ENCODE results near the gene SFXN5.

The SFXN5 gene

DNA sequence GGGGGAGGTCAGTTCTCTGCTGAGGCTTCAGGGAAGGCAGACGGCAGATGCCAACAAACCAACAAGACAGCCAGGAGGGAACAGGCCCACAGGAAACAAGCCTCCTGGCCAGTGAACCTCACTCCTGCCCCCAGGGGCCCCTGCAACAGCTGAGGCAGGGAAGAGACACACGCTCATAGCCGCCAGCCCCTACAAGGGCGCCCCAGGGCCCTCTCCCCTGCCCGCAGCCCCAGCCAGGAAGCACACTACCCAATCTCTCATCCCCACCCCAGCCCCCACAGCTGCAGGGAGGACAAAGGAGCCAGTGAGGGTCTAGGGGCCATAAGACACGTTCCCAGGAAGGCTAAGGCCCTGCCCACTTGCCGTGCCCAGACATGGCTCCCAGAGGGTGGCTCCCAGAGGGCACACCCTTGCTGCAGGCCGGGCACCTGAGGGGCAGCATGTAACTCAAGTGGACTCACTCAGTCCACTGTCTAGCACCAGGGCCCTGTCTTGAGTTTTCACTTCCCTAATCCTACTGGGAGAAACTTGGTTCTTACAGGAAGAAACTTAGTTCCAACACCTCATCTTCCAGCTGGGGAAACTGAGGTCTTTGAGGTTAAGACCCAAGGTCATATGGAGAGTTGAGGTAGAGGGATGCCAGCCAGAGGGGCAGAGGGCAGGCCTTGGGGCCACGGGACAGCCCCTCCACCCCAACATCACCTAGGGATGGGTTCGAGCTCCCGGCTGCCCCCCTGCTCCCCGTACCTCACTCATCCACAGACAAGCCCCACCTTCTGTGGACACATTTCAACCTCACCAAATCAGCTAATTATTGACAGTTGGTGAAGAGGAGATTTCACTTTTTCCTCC, 116.9 kb downstream of the SFXN5 start:
- Mint-ChIP-seq H3K27me3 (no peaks in the 10 kb centered on the region), H3K4me3 (peak overlapping the region; percentile 59), H3K4me1 (peaks cover 11% of the 10 kb centered on the region), H3K36me3 (ENCODE audit: low read depth) (no peaks in the 10 kb centered on the region), H3K27ac (no peak overlapping the region), H3K9me3 (no peaks in the 10 kb centered on the region)
- DNase-seq: no peak
- no peak for ATAC-seq

- no peak overlapping the region for H3K27ac Mint-ChIP-seq
- peak overlapping the region; percentile 59 for H3K4me3 Mint-ChIP-seq
- H3K9me3 Mint-ChIP-seq: no peaks in the 10 kb centered on the region
- H3K27me3 Mint-ChIP-seq: no peaks in the 10 kb centered on the region
- DNase-seq (peak; percentile 7), ATAC-seq (peak; percentile 55)
- H3K36me3 Mint-ChIP-seq (ENCODE audit: low read depth): no peaks in the 10 kb centered on the region
- H3K4me1 Mint-ChIP-seq: peaks cover 11% of the 10 kb centered on the region
Observed at GRCh38 chr2:72953976-72954375, 117.5 kb downstream of the SFXN5 start.

DNA sequence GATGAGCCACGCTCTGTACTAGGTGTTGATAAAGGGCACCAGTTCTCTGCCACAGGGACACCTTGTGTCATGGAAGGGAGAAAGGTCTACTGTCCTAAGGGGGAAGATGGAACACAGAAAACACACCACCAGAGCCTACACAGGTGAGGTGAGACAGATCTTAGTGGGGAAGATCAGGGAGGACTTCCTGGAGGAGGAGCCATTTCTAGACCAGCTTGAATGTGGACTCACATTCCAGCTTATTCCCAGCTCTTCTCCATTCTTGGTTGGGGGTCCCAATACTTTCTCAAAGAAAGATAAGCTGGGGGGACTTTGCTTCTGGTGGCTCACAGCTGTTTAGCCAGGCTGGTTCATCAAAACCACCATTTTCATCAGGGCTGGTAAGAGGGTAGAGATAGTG, 118.0 kb downstream of the SFXN5 start:
- ATAC-seq: no peak
- no peaks in the 10 kb centered on the region for H3K9me3 Mint-ChIP-seq
- H3K27ac Mint-ChIP-seq: no peak overlapping the region
- H3K4me3 Mint-ChIP-seq: no peak overlapping the region
- DNase-seq: no peak
- H3K27me3 Mint-ChIP-seq: no peaks in the 10 kb centered on the region
- H3K36me3 Mint-ChIP-seq (ENCODE audit: low read depth): no peaks in the 10 kb centered on the region
- H3K4me1 Mint-ChIP-seq: peaks cover 11% of the 10 kb centered on the region

GRCh38 chr2:72952961-72953360, 118.6 kb downstream of the SFXN5 start:
- no peaks in the 10 kb centered on the region for H3K27me3 Mint-ChIP-seq
- DNase-seq: no peak
- no peaks in the 10 kb centered on the region for H3K9me3 Mint-ChIP-seq
- H3K27ac Mint-ChIP-seq: no peak overlapping the region
- no peak for ATAC-seq
- H3K36me3 Mint-ChIP-seq (ENCODE audit: low read depth): no peaks in the 10 kb centered on the region
- H3K4me1 Mint-ChIP-seq: peaks cover 11% of the 10 kb centered on the region
- H3K4me3 Mint-ChIP-seq: no peak overlapping the region

DNA sequence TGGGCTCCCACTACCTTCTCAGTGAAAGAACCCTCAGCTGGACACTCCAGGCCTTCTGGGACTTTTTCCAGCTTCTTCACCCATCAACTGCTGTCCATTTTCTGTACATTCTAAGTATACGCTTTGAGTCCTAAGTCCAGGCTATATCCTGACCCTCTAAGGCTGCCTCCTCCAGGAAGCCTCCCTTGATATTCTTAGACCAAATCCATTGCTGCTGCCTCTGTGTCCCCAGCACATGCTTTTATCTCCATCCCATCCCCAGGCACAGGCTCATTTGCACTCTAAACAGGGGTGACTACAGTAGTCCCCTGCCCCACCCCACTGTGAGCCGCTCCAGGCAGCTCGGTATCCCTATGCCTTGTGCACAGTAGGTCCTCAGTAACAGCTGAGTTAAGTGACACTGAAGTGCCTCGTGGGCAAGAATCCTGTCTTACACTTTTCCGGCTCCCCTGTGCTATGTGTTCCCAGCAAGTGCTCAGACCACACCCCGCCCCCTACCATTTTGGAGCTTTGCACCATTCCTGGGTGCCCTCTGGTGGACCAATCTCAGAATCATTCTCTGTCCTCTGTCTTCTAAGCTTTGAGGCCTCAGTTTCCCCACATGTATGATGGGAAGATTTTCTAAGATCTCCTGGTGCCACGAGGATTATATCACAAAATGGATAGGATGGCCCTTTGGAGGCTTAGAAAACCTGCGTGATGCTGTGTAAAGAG, 119.2 kb downstream of the SFXN5 start:
- DNase-seq (no peak), ATAC-seq (no peak)
- Mint-ChIP-seq H3K4me3 (no peak overlapping the region), H3K27ac (no peak overlapping the region), H3K4me1 (peaks cover 11% of the 10 kb centered on the region), H3K9me3 (no peaks in the 10 kb centered on the region), H3K36me3 (ENCODE audit: low read depth) (no peaks in the 10 kb centered on the region), H3K27me3 (no peaks in the 10 kb centered on the region)

DNA sequence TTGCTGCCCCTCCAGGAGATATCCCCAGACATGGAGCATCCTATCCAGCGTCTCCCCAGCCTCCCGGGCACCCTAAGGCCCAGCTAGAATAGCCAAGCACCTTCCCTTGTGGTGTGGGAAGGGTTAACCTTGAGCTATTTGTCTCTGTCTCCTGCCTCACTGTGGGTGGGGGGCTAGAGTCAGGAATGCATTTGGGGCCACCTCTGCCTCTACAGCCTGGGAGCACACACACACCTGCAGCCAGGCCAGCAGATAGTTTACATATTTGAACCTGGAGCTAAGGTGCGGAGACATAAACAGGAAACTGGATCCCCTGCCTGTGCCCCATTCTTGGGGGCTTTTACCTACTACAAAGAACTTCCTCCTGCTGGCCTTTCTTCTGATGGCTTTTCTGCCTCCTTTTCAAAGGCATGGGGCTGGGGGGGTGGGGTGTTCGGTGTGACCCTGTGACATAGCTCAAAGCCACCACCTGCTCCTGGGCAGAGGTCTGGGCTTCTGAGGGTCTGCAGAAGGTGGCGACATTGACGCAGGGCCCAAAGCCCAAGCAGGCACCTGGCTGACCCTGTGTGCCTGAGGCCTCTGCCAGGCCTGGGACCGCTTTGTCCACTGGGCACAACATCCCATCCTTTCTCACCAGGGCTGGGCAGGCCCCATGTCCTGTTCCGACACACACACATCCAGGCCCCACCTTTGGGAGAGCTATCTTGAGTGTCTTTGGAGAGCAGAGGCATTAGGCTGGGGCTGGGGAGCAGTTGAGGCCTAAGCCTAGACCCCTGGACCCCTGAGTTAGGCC, 120.0 kb downstream of the SFXN5 start:
- no peaks in the 10 kb centered on the region for H3K9me3 Mint-ChIP-seq
- DNase-seq (no peak), ATAC-seq (no peak)
- H3K27me3 Mint-ChIP-seq: no peaks in the 10 kb centered on the region
- no peak overlapping the region for H3K4me3 Mint-ChIP-seq
- H3K27ac Mint-ChIP-seq: no peak overlapping the region
- no peaks in the 10 kb centered on the region for H3K36me3 Mint-ChIP-seq (ENCODE audit: low read depth)
- peaks cover 11% of the 10 kb centered on the region for H3K4me1 Mint-ChIP-seq

DNA sequence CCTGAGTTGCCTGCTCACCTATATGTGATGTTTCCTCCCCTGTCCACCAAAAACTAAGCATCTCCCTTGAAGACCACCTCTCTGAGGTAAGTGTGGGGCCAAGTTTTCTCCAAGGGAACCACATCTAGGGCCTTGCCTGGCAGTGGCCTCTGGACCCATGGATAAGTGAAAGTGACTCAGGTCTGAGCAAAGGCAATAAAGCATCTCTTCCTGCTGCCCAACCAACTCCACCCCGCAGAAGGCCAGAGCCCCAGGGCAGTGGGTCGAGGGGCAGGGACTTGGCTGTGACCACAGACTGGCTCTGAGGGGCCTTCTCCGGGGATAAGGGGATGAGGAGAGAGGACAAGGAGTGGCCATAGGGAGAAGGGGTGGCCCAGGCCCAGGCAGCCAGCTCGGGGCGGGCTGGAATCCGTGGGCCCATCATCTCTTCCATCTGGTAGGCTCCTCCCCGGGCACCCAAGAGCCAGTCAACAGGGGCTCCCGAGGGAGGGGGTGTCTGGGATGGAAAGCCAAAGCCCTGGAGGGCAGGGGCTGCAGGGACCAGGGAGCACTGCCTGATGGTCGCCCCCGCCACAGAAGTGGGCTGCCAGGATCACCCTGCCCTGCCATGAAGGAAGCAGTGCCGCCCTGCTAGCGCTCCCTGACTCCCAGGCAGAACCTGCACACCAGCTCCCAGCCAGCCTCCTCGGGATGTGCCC, 120.8 kb downstream of the SFXN5 start:
- H3K27ac Mint-ChIP-seq: no peak overlapping the region
- peaks cover 11% of the 10 kb centered on the region for H3K4me1 Mint-ChIP-seq
- H3K36me3 Mint-ChIP-seq (ENCODE audit: low read depth): no peaks in the 10 kb centered on the region
- H3K9me3 Mint-ChIP-seq: no peaks in the 10 kb centered on the region
- no peaks in the 10 kb centered on the region for H3K27me3 Mint-ChIP-seq
- H3K4me3 Mint-ChIP-seq: no peak overlapping the region
- ATAC-seq: no peak
- no peak for DNase-seq

- H3K4me3 Mint-ChIP-seq: no peak overlapping the region
- H3K27ac Mint-ChIP-seq: no peak overlapping the region
- ATAC-seq (no peak), DNase-seq (no peak)
- H3K9me3 Mint-ChIP-seq: no peaks in the 10 kb centered on the region
- H3K36me3 Mint-ChIP-seq (ENCODE audit: low read depth): no peaks in the 10 kb centered on the region
- peaks cover 9% of the 10 kb centered on the region for H3K4me1 Mint-ChIP-seq
- no peaks in the 10 kb centered on the region for H3K27me3 Mint-ChIP-seq
Observed at GRCh38 chr2:72949642-72950041, 121.9 kb downstream of the SFXN5 start.

- Mint-ChIP-seq H3K4me3 (no peak overlapping the region), H3K36me3 (ENCODE audit: low read depth) (no peaks in the 10 kb centered on the region), H3K27me3 (no peaks in the 10 kb centered on the region), H3K4me1 (peaks cover 6% of the 10 kb centered on the region), H3K27ac (no peak overlapping the region), H3K9me3 (no peaks in the 10 kb centered on the region)
- ATAC-seq: no peak
- no peak for DNase-seq
Observed at GRCh38 chr2:72949045-72949444, 122.5 kb downstream of the SFXN5 start.

DNA sequence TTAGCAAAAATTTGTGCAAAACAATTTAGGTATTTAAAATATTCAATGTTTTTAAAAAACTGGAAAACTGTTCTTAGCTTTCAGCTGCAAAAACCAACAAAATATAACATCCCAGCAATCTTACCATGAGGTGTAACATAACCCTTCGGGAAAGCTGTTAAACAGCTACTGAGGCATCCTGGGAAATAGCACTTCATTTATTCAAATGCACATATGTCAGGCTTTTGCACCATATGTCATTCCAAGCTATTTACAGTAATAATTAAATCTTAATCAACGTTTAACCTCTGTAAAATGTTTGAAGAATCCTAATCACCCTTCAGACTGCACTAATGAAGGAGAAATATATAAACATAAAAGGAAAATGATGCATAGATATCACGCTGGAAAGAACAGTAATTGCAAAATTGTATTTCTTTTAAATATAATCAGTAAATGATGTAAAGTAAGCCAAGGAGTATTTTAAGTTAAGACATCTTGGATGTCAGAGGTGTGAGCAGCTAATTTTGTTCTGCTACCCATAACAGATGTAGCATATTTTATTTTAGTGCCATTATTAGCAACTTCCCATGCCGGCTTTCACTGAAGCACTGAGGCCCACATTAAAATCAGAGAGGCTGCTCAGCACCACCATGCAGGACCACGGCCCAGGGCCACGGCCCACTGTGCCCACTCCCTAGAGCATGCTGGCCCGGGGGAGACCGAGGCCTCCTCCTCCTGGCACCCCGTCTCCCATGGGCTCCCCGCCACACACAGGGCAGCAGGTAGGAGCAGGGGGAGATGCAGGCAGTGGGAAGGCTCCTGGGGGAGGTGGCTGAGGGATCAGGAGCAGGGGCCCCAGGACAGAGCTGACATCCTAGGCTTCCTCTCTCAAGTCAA, 123.3 kb downstream of the SFXN5 start:
- H3K4me3 Mint-ChIP-seq: no peak overlapping the region
- H3K4me1 Mint-ChIP-seq: no peaks in the 10 kb centered on the region
- no peak for ATAC-seq
- no peaks in the 10 kb centered on the region for H3K36me3 Mint-ChIP-seq (ENCODE audit: low read depth)
- no peak for DNase-seq
- no peaks in the 10 kb centered on the region for H3K27me3 Mint-ChIP-seq
- H3K9me3 Mint-ChIP-seq: no peaks in the 10 kb centered on the region
- no peak overlapping the region for H3K27ac Mint-ChIP-seq

DNA sequence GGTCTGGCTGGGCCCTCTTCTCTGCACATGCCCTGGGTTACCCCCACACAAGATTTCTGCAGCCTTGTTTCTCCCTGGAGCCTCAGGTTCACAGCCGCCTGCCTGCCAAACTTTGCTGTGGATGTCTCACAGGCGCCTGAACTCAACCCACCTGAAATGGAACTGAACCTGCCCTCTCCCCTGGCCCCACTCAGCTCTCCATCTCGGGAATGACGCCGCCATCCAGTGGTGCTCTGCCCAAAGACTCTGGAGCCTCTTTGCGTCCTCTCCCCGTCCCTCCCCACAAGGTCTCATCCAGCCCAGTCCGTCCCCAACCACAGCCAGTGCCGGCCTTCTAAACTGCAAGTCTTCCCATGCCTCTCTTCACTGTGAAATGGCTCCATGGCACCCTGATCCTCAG, 125.0 kb downstream of the SFXN5 start:
- no peak for DNase-seq
- H3K27me3 Mint-ChIP-seq: no peaks in the 10 kb centered on the region
- H3K36me3 Mint-ChIP-seq (ENCODE audit: low read depth): no peaks in the 10 kb centered on the region
- no peak overlapping the region for H3K27ac Mint-ChIP-seq
- no peak overlapping the region for H3K4me3 Mint-ChIP-seq
- no peak for ATAC-seq
- H3K4me1 Mint-ChIP-seq: no peaks in the 10 kb centered on the region
- no peaks in the 10 kb centered on the region for H3K9me3 Mint-ChIP-seq

DNA sequence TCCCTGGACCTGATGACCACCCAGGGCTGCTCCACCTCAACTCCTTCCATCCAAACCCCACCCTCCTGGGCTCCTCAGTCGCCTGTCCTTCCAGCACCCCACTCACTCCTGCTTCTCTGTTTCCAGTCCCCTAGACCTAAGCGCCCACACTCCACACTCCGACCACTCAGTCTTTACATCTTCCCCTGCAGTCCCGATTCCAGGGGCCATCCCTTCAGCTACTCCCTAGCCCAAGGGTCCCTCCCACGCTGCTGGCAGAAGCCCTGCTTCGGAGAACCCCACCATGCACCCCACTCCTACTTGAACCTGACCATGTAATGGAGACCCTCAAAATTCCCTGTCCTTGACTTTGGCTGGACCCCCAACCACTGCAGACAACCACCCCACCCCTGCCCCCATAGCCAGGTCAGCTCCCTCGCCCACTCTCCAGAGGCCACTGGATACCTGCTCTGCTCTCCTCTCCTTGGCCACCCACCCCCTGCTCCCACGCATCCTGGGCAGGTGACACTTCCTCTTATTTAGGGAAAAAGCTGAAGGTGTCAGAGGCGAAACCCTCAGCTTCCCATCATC, 126.0 kb downstream of the SFXN5 start:
- H3K36me3 Mint-ChIP-seq (ENCODE audit: low read depth): no peaks in the 10 kb centered on the region
- H3K4me1 Mint-ChIP-seq: no peaks in the 10 kb centered on the region
- no peak for DNase-seq
- no peaks in the 10 kb centered on the region for H3K27me3 Mint-ChIP-seq
- H3K27ac Mint-ChIP-seq: no peak overlapping the region
- no peak overlapping the region for H3K4me3 Mint-ChIP-seq
- no peaks in the 10 kb centered on the region for H3K9me3 Mint-ChIP-seq
- no peak for ATAC-seq

DNA sequence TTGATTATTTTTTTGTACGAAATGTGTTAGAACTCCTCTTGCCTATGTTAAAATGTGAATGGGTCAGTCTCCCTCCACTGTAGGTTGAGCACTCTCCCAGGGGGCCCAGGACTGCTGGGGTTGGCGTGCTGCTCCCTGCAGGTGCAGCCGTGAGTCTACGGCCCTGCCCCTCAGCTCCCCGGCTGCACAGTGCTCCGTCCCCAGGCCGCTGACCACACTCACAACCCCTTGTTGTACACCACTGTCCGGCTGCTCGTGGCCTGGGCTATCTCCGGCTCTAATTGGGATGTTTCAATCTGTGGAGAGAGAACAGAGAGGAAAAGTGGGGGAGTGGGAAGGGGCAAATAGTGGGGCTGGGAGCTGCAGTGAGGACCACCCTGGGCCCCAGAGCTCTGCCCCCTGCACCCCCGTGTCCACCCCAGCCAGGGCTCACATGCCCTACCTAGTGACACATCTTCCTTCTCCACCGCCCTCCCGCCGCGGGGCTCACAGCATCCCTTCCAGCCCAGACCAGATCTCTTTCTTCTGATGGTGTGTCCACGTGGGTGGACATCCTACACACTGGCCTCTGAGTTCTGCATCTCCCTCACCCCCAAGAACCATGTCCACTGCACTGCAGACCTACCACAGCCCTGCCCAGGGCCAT, 126.6 kb downstream of the SFXN5 start:
- no peaks in the 10 kb centered on the region for H3K4me1 Mint-ChIP-seq
- ATAC-seq (no peak), DNase-seq (no peak)
- H3K27me3 Mint-ChIP-seq: no peaks in the 10 kb centered on the region
- no peaks in the 10 kb centered on the region for H3K36me3 Mint-ChIP-seq (ENCODE audit: low read depth)
- H3K4me3 Mint-ChIP-seq: no peak overlapping the region
- no peak overlapping the region for H3K27ac Mint-ChIP-seq
- no peaks in the 10 kb centered on the region for H3K9me3 Mint-ChIP-seq

Data from activated naive CD8-positive, alpha-beta T cell treated with anti-CD3 and anti-CD28 coated beads, Interleukin-2, amount 50 U/mL, for 24 hours (primary cell).